WTC11 (cell line): ENCODE results near the gene STARD5. TPM values are rescaled to one million over a fixed set of nuclear protein-coding genes. Genes with fewer than 3 reads are reported as not detected.
A peak's percentile ranks its signal among the peaks of the same experiment; 100 is the strongest.

Experiments
- ATAC-seq: fragments of 200-7000 bp; cut with Tn5 transposase; 2 replicates; pipeline ENCODE4 v1.10.0; 2021; ENCODE audit warnings: mild to moderate bottlenecking, moderate library complexity
- CTCF ChIA-PET: fragments of 300-600 bp; sonication (Branson Sonifier 250); formaldehyde crosslinking; loops from one replicate; lab custom pipeline; 2021; ENCODE audit warnings: antibody characterized with exemption; lab: Charles Lee
- POLR2A ChIA-PET: fragments of 350-600 bp; sonication (Branson Sonifier 250); formaldehyde crosslinking; loops from one replicate; lab custom pipeline; 2021; ENCODE audit warnings: antibody characterized with exemption; lab: Charles Lee
- DNase-seq: peaks from one replicate; pipeline ENCODE4 v3.0.0; 2021; ENCODE audit warnings: low spot score
- H3K27ac Mint-ChIP-seq: 2 replicates; pipeline ENCODE4 v1.8.0; 2021; ENCODE audit warnings: mixed read lengths
- H3K27me3 Mint-ChIP-seq: 2 replicates; pipeline ENCODE4 v1.8.0; 2021; ENCODE audit warnings: low read depth, mild to moderate bottlenecking, moderate library complexity, mixed read lengths
- H3K36me3 Mint-ChIP-seq: 2 replicates; pipeline ENCODE4 v1.8.0; 2021; ENCODE audit warnings: mixed read lengths
- H3K4me1 Mint-ChIP-seq: 2 replicates; pipeline ENCODE4 v1.8.0; 2022; ENCODE audit warnings: mixed read lengths
- H3K4me3 Mint-ChIP-seq: 2 replicates; pipeline ENCODE4 v1.8.0; 2021; ENCODE audit warnings: mild to moderate bottlenecking, moderate library complexity, mixed read lengths
- H3K9me3 Mint-ChIP-seq: 2 replicates; pipeline ENCODE4 v1.8.0; 2021; ENCODE audit warnings: mixed read lengths
- CREB1 ChIP-seq: sonication (generic); formaldehyde crosslinking; IDR thresholded peaks from 2 replicates; pipeline ENCODE4 v1.8.0; 2023; ENCODE audit warnings: mild to moderate bottlenecking, missing genetic modification reagents
- CTCF ChIP-seq: fragments of 200-600 bp; IDR thresholded peaks from 2 replicates; pipeline ENCODE4 v1.8.0; 2022; ENCODE audit warnings: antibody characterized with exemption
- FOXJ3 ChIP-seq: sonication (generic); formaldehyde crosslinking; IDR thresholded peaks from 2 replicates; pipeline ENCODE4 v1.9.0; 2021; ENCODE audit warnings: missing genetic modification reagents, mild to moderate bottlenecking, borderline replicate concordance
- FOXP4 ChIP-seq: sonication (generic); formaldehyde crosslinking; IDR thresholded peaks from 2 replicates; pipeline ENCODE4 v1.8.0; 2022; ENCODE audit warnings: mild to moderate bottlenecking, missing genetic modification reagents
- GABPB1 ChIP-seq: sonication (generic); formaldehyde crosslinking; IDR thresholded peaks from 2 replicates; pipeline ENCODE4 v1.8.1; 2023; ENCODE audit warnings: mild to moderate bottlenecking, missing genetic modification reagents
- GTF2I ChIP-seq: fragments of 250-450 bp; sonication (Bioruptor Pico); conservative IDR thresholded peaks from 2 replicates; pipeline ENCODE4 v1.4.0; 2021; ENCODE audit warnings: mild to moderate bottlenecking
- JAZF1 ChIP-seq: fragments of 250-450 bp; sonication (Bioruptor Pico); IDR thresholded peaks from 2 replicates; pipeline ENCODE4 v1.9.0; 2021; ENCODE audit warnings: moderate library complexity, mild to moderate bottlenecking, inconsistent platforms
- MXD4 ChIP-seq: fragments of 250-450 bp; sonication (Bioruptor Pico); IDR thresholded peaks from 2 replicates; pipeline ENCODE4 v1.8.0; 2021; ENCODE audit warnings: mild to moderate bottlenecking, moderate library complexity, borderline replicate concordance
- NFE2L1 ChIP-seq: sonication (generic); formaldehyde crosslinking; IDR thresholded peaks from 2 replicates; pipeline ENCODE4 v1.8.1; 2023; ENCODE audit warnings: missing genetic modification reagents
- NR2C2 ChIP-seq: sonication (generic); formaldehyde crosslinking; IDR thresholded peaks from 2 replicates; pipeline ENCODE4 v1.8.0; 2022; ENCODE audit warnings: mild to moderate bottlenecking, missing genetic modification reagents
- USF2 ChIP-seq: sonication (generic); formaldehyde crosslinking; IDR thresholded peaks from 2 replicates; pipeline ENCODE4 v1.8.1; 2023; ENCODE audit warnings: mild to moderate bottlenecking, missing genetic modification reagents, moderate library complexity
- ZNF263 ChIP-seq: sonication (generic); formaldehyde crosslinking; IDR thresholded peaks from 2 replicates; pipeline ENCODE4 v1.8.1; 2022; ENCODE audit warnings: low read depth, mild to moderate bottlenecking, moderate library complexity, missing genetic modification reagents
- ZNF317 ChIP-seq: sonication (generic); formaldehyde crosslinking; IDR thresholded peaks from 2 replicates; pipeline ENCODE4 v1.8.1; 2023; ENCODE audit warnings: low read depth, mild to moderate bottlenecking, moderate library complexity, missing genetic modification reagents, borderline replicate concordance
- ZNF423 ChIP-seq: fragments of 250-450 bp; sonication (Bioruptor Pico); IDR thresholded peaks from 2 replicates; pipeline ENCODE4 v2.1.2; 2022; ENCODE audit warnings: mild to moderate bottlenecking, moderate library complexity
- ZNF532 ChIP-seq: fragments of 250-450 bp; sonication (Bioruptor Pico); IDR thresholded peaks from 2 replicates; pipeline ENCODE4 v1.9.0; 2021; ENCODE audit warnings: mild to moderate bottlenecking, borderline replicate concordance
- ZNF671 ChIP-seq: fragments of 250-450 bp; sonication (Bioruptor Pico); IDR thresholded peaks from 2 replicates; pipeline ENCODE4 v1.8.0; 2021; ENCODE audit warnings: mild to moderate bottlenecking
- total RNA-seq: library from RNA; stranded (reverse); gene quantifications from 3 replicates; pipeline ENCODE4 v1.2.3, GENCODE V29; 2021

Gene STARD5
- total RNA-seq, 1 experiment from 2014 or later, result 6.8 TPM

- peaks cover 25% of the 10 kb centered on the region for H3K4me1 Mint-ChIP-seq
- no peak for TF ChIP-seq ZNF671 (CRISPR knock-in tag)
- no peak for TF ChIP-seq MXD4 (CRISPR knock-in tag)
- TF ChIP-seq ZNF423, result no peak
- TF ChIP-seq NR2C2 (CRISPR knock-in tag), result no peak
- TF ChIP-seq GTF2I (CRISPR knock-in tag), result no peak
- no peak for TF ChIP-seq USF2
- no peak for TF ChIP-seq ZNF263
- no peak for TF ChIP-seq GABPB1 (CRISPR knock-in tag)
- no peak for TF ChIP-seq FOXP4 (CRISPR knock-in tag)
- no peak for TF ChIP-seq JAZF1 (CRISPR knock-in tag)
- no peak for TF ChIP-seq ZNF532
- no peak for TF ChIP-seq FOXJ3 (CRISPR knock-in tag)
- TF ChIP-seq CTCF, result no peak
- no peaks in the 10 kb centered on the region for H3K36me3 Mint-ChIP-seq
- H3K27me3 Mint-ChIP-seq, result peaks cover 8% of the 10 kb centered on the region
- ATAC-seq (peak; percentile 36), DNase-seq (no peak)
- no peak overlapping the region for H3K4me3 Mint-ChIP-seq
- H3K9me3 Mint-ChIP-seq, result no peaks in the 10 kb centered on the region
- H3K27ac Mint-ChIP-seq, result no peak overlapping the region
- CTCF ChIA-PET, result interaction anchor here (0.9 to 2.9 kb wide), 6 partner anchors 10 to 120 kb away, joined by 3 to 13 read pairs (median 4); partner anchors contain the start of gene STARD5
- POLR2A ChIA-PET, result no interaction called here
These were observed 30.0 kb downstream of the STARD5 start for GRCh38 chr15:81293728-81294515.

GRCh38 chr15:81292523-81293001 lies 31.4 kb downstream of the STARD5 start:
- ChIA-PET POLR2A (no interaction called here), CTCF (interaction anchor here (1.1 to 1.3 kb wide), 2 partner anchors 17 to 64 kb away, joined by 3 to 6 read pairs; no protein-coding TSS in a partner anchor)
- DNase-seq (no peak), ATAC-seq (no peak)
- Mint-ChIP-seq H3K4me1 (peaks cover 25% of the 10 kb centered on the region), H3K9me3 (no peaks in the 10 kb centered on the region), H3K27me3 (peaks cover 8% of the 10 kb centered on the region), H3K27ac (no peak overlapping the region), H3K4me3 (no peak overlapping the region), H3K36me3 (no peaks in the 10 kb centered on the region)
- no peak for TF ChIP-seq NFE2L1
- no peak for TF ChIP-seq CREB1
- no peak for TF ChIP-seq ZNF317 (CRISPR knock-in tag)
